Duodenal mucosa (tissue), 2 donors: Measurements from ENCODE around the gene SARNP.
"Not testable (repeated sequence)": the region's sequence is repeated elsewhere in the genome, so short reads cannot be mapped to it uniquely, and the experiment has no call there.

Experiments used
- H3K27ac ChIP-seq: one replicate; pipeline ENCODE4 v1.7.0; 2013; ENCODE audit warnings: low read depth, low read length
- H3K27me3 ChIP-seq, 2 donors: one replicate each; pipeline ENCODE4 v1.7.0; 2013; ENCODE audit warnings: low read length in 2 of 2, control low read depth in 1 of 2; ENCODE audit not compliant: insufficient read depth in 2 of 2, control insufficient read depth in 1 of 2
- H3K36me3 ChIP-seq, 2 donors: one replicate each; pipeline ENCODE4 v1.7.0; 2013; ENCODE audit warnings: low read length in 2 of 2, control low read depth in 1 of 2; ENCODE audit not compliant: insufficient read depth in 2 of 2, control insufficient read depth in 1 of 2
- H3K4me1 ChIP-seq, 2 donors: one replicate each; pipeline ENCODE4 v1.7.0; 2013; ENCODE audit warnings: low read length in 2 of 2, control low read depth in 1 of 2; ENCODE audit not compliant: insufficient read depth in 2 of 2, control insufficient read depth in 1 of 2
- H3K4me3 ChIP-seq, 2 donors: one replicate each; pipeline ENCODE4 v1.7.0; 2013; ENCODE audit warnings: low read length in 2 of 2, low read depth in 1 of 2
- H3K9ac ChIP-seq, 2 donors: one replicate each; pipeline ENCODE4 v1.7.0; 2013; ENCODE audit warnings: low read length in 2 of 2, low read depth in 1 of 2
- H3K9me3 ChIP-seq, 2 donors: one replicate each; pipeline ENCODE4 v1.7.0; 2013; ENCODE audit warnings: low read length in 2 of 2, control low read depth in 1 of 2; ENCODE audit not compliant: control insufficient read depth in 1 of 2

SARNP gene

GRCh38 chr12:55765736-55766290 is 51.7 kb downstream of the SARNP start:
- Histone ChIP-seq H3K36me3 (peaks cover 10 to 24% of the 10 kb centered on the region in 2 donors), H3K27ac (no peak overlapping the region)

GRCh38 chr12:55762646-55763045 is 54.9 kb downstream of the SARNP start:
- Histone ChIP-seq H3K36me3 (peaks cover 12 to 45% of the 10 kb centered on the region in 2 donors), H3K9me3 (no peaks in the 10 kb centered on the region), H3K27me3 (no peaks in the 10 kb centered on the region), H3K4me3 (no peak overlapping the region), H3K27ac (no peak overlapping the region), H3K4me1 (no peaks in the 10 kb centered on the region), H3K9ac (no peak overlapping the region)

More at GRCh38 chr12:55765736-55766290, 51.7 kb downstream of the SARNP start:
- Histone ChIP-seq H3K4me1 (no peaks in the 10 kb centered on the region), H3K9me3 (no peaks in the 10 kb centered on the region), H3K27me3 (no peaks in the 10 kb centered on the region), H3K4me3 (no peak overlapping the region), H3K9ac (no peak overlapping the region)

- no peaks in the 10 kb centered on the region for H3K9me3 ChIP-seq
- H3K9ac ChIP-seq, result no peak overlapping the region
- H3K27ac ChIP-seq, result no peak overlapping the region
- H3K4me3 ChIP-seq, result no peak overlapping the region
- H3K27me3 ChIP-seq, result no peaks in the 10 kb centered on the region
- H3K36me3 ChIP-seq, result peaks cover 11 to 57% of the 10 kb centered on the region in 2 donors
- no peaks in the 10 kb centered on the region for H3K4me1 ChIP-seq
Measured at GRCh38 chr12:55760663-55761062, 56.9 kb downstream of the SARNP start.

- not testable (repeated sequence) for H3K9ac ChIP-seq, H3K9me3 ChIP-seq, H3K4me1 ChIP-seq, H3K4me3 ChIP-seq, H3K27ac ChIP-seq, H3K27me3 ChIP-seq
- H3K36me3 ChIP-seq, result peaks cover 8 to 69% of the 10 kb centered on the region in 2 donors
Measured at GRCh38 chr12:55758575-55758974, 58.9 kb downstream of the SARNP start.

- no peaks in the 10 kb centered on the region for H3K9me3 ChIP-seq
- no peak overlapping the region for H3K4me3 ChIP-seq
- no peaks in the 10 kb centered on the region for H3K27me3 ChIP-seq
- H3K27ac ChIP-seq, result no peak overlapping the region
- H3K4me1 ChIP-seq, result no peaks in the 10 kb centered on the region
- H3K9ac ChIP-seq, result no peak overlapping the region
- peaks cover 8 to 68% of the 10 kb centered on the region in 2 donors for H3K36me3 ChIP-seq
Measured at GRCh38 chr12:55757701-55758100, 59.8 kb downstream of the SARNP start.

GRCh38 chr12:55755246-55755645 is 62.3 kb downstream of the SARNP start:
- H3K9me3 ChIP-seq, result no peaks in the 10 kb centered on the region
- no peaks in the 10 kb centered on the region for H3K27me3 ChIP-seq
- H3K4me3 ChIP-seq, result no peak overlapping the region
- no peak overlapping the region for H3K9ac ChIP-seq
- no peak overlapping the region for H3K27ac ChIP-seq
- H3K36me3 ChIP-seq, result peaks cover 18 to 80% of the 10 kb centered on the region in 2 donors
- no peaks in the 10 kb centered on the region for H3K4me1 ChIP-seq

- Histone ChIP-seq H3K36me3 (peaks cover 9 to 32% of the 10 kb centered on the region in 2 donors), H3K4me1 (peaks cover 8 to 11% of the 10 kb centered on the region in 2 donors), H3K9ac (no peak overlapping the region), H3K27ac (no peak overlapping the region), H3K27me3 (peaks cover 3 to 8% of the 10 kb centered on the region in 2 donors), H3K9me3 (no peaks in the 10 kb centered on the region), H3K4me3 (no peak overlapping the region)
Measured at GRCh38 chr12:55748230-55748993, 69.1 kb downstream of the SARNP start.

GRCh38 chr12:55746913-55747231 is 70.7 kb downstream of the SARNP start:
- Histone ChIP-seq H3K9me3 (no peaks in the 10 kb centered on the region), H3K36me3 (peaks cover 7 to 20% of the 10 kb centered on the region in 2 donors), H3K4me3 (no peak overlapping the region), H3K27ac (no peak overlapping the region), H3K27me3 (peaks cover 3 to 9% of the 10 kb centered on the region in 2 donors), H3K4me1 (peaks cover 8 to 12% of the 10 kb centered on the region in 2 donors), H3K9ac (no peak overlapping the region)

GRCh38 chr12:55746174-55746912 is 71.2 kb downstream of the SARNP start:
- H3K27ac ChIP-seq, result no peak overlapping the region

More at GRCh38 chr12:55746174-55746912, 71.2 kb downstream of the SARNP start:
- Histone ChIP-seq H3K27me3 (peaks cover 3 to 12% of the 10 kb centered on the region in 2 donors), H3K4me3 (no peak overlapping the region), H3K9ac (no peak overlapping the region), H3K9me3 (no peaks in the 10 kb centered on the region), H3K36me3 (peaks cover 2 to 15% of the 10 kb centered on the region in 2 donors), H3K4me1 (peaks cover 8 to 12% of the 10 kb centered on the region in 2 donors)
